Measurements from ENCODE around the gene ARID2.

- TF ChIP-seq CTCF (IDR thresholded peaks at IDR 0.05) (no peak), POLR2A (IDR thresholded peaks at IDR 0.05) (no peak)
Observed at GRCh38 chr12:45745861-45746277, 16.4 kb downstream of the ARID2 start.
